CD14-positive monocyte (primary cell): Measurements from ENCODE around the gene LAMB4. TPM values are rescaled to one million over a fixed set of nuclear protein-coding genes. Genes with fewer than 3 reads are reported as not detected.

Source experiments
- DNase-seq, 3 donors: peaks; one replicate each; pipeline ENCODE4 v3.0.0-alpha.2; 2011 to 2022
- H2AFZ ChIP-seq: 2 replicates; pipeline ENCODE4 v1.6.0; 2012; ENCODE audit warnings: mild to moderate bottlenecking, low read depth, low read length, inconsistent platforms; ENCODE audit not compliant: insufficient read depth, poor library complexity, severe bottlenecking
- H3K27ac ChIP-seq, 2 donors: 1 replicate in 1 of 2; 2 replicates in 1 of 2; pipeline ENCODE4 v1.5.1; 2012 to 2013; ENCODE audit warnings: low read length in 2 of 2, control low read depth in 1 of 2, inconsistent platforms in 1 of 2, low read depth in 1 of 2, mild to moderate bottlenecking in 1 of 2
- H3K27me3 ChIP-seq, 2 donors: one replicate each; pipeline versions ENCODE4 v1.6.0 to v1.6.1; 2011 to 2013; ENCODE audit warnings: low read length in 2 of 2; ENCODE audit not compliant: control insufficient read depth in 2 of 2, insufficient read depth in 2 of 2
- H3K36me3 ChIP-seq, 2 donors: replicated peaks in 1 of 2; 1 replicate in 1 of 2; 2 replicates in 1 of 2; pipeline versions ENCODE4 v1.5.1 to v1.6.1; 2012 to 2013; ENCODE audit warnings: low read length in 2 of 2, control low read depth in 1 of 2, inconsistent platforms in 1 of 2, mild to moderate bottlenecking in 1 of 2; ENCODE audit not compliant: insufficient read depth in 2 of 2, control insufficient read depth in 1 of 2
- H3K4me1 ChIP-seq, 2 donors: 1 replicate in 1 of 2; 2 replicates in 1 of 2; pipeline versions ENCODE4 v1.5.1 to v1.6.1; 2012 to 2013; ENCODE audit warnings: low read length in 2 of 2, control low read depth in 1 of 2, inconsistent platforms in 1 of 2, mild to moderate bottlenecking in 1 of 2, moderate library complexity in 1 of 2; ENCODE audit not compliant: insufficient read depth in 2 of 2, control insufficient read depth in 1 of 2
- H3K4me2 ChIP-seq: replicated peaks from 2 replicates; pipeline ENCODE3; 2012; ENCODE audit warnings: low read length, moderate library complexity, mild to moderate bottlenecking; ENCODE audit not compliant: poor library complexity, severe bottlenecking; ENCODE audit errors: extremely low read depth
- H3K4me3 ChIP-seq, 3 experiments: fragments of 200-600 bp in 1 of 3; sonication (generic) in 1 of 3; replicated peaks in 1 of 3; 1 replicate in 2 of 3; 2 replicates in 1 of 3; pipeline ENCODE4 v1.5.1; 2011 to 2013; ENCODE audit warnings: low read length in 3 of 3, mild to moderate bottlenecking in 3 of 3, control low read depth in 2 of 3, low read depth in 2 of 3, inconsistent platforms in 1 of 3, moderate library complexity in 1 of 3
- H3K79me2 ChIP-seq: 2 replicates; pipeline ENCODE4 v1.6.0; 2012; ENCODE audit warnings: mild to moderate bottlenecking, control low read depth, inconsistent platforms, low read length, moderate library complexity; ENCODE audit not compliant: insufficient read depth
- H3K9ac ChIP-seq: 2 replicates; pipeline ENCODE4 v1.6.0; 2017; ENCODE audit warnings: low read length, mild to moderate bottlenecking; ENCODE audit not compliant: insufficient read depth, poor library complexity, severe bottlenecking
- H3K9me3 ChIP-seq, 2 donors: replicated peaks in 1 of 2; 1 replicate in 1 of 2; 2 replicates in 1 of 2; pipeline versions ENCODE4 v1.5.1 to v1.6.1; 2012 to 2013; ENCODE audit warnings: low read length in 2 of 2, control low read depth in 1 of 2; ENCODE audit not compliant: control insufficient read depth in 1 of 2, insufficient read depth in 1 of 2
- H4K20me1 ChIP-seq: 2 replicates; pipeline ENCODE4 v1.6.0; 2012; ENCODE audit warnings: mild to moderate bottlenecking, low read length, control low read depth, moderate library complexity; ENCODE audit not compliant: insufficient read depth
- H3K27ac Mint-ChIP-seq, 7 donors: one replicate each; pipeline ENCODE4 v1.8.0; 2020; ENCODE audit warnings: mild to moderate bottlenecking in 7 of 7, mixed read lengths in 7 of 7, moderate library complexity in 6 of 7, inconsistent platforms in 2 of 7
- H3K27me3 Mint-ChIP-seq, 3 donors: one replicate each; pipeline ENCODE4 v1.8.0; 2021 to 2022; ENCODE audit warnings: low read depth in 3 of 3, mild to moderate bottlenecking in 3 of 3, mixed read lengths in 3 of 3, moderate library complexity in 3 of 3, inconsistent platforms in 1 of 3
- H3K36me3 Mint-ChIP-seq, 2 donors: one replicate each; pipeline ENCODE4 v1.8.0; 2020; ENCODE audit warnings: mixed read lengths in 2 of 2, inconsistent platforms in 1 of 2, mild to moderate bottlenecking in 1 of 2
- H3K4me1 Mint-ChIP-seq: one replicate; pipeline ENCODE4 v1.8.0; 2020; ENCODE audit warnings: mild to moderate bottlenecking, mixed read lengths
- H3K4me3 Mint-ChIP-seq, 2 donors: one replicate each; pipeline ENCODE4 v1.8.0; 2020; ENCODE audit warnings: mild to moderate bottlenecking in 2 of 2, mixed read lengths in 2 of 2, moderate library complexity in 1 of 2
- H3K9me3 Mint-ChIP-seq, 7 donors: one replicate each; pipeline ENCODE4 v1.8.0; 2020 to 2022; ENCODE audit warnings: mixed read lengths in 7 of 7, mild to moderate bottlenecking in 6 of 7, moderate library complexity in 6 of 7, inconsistent platforms in 2 of 7
- CTCF ChIP-seq: fragments of 200-600 bp; IDR thresholded peaks from one replicate; pipeline ENCODE4 v1.8.0; 2022; ENCODE audit warnings: antibody characterized with exemption, mild to moderate bottlenecking
- WGBS: methylation state at CpG from one replicate; pipeline ENCODE4 v1.1.5; 2013; ENCODE audit warnings: missing lambda C conversion rate; ENCODE audit not compliant: insufficient coverage; 5-methylcytosine and 5-hydroxymethylcytosine counted together
- intact Hi-C, 2 donors: fragments of 100-400 bp; cut with micrococcal nuclease; formaldehyde crosslinking; loops; one replicate each; pipeline versions ENCODE4 v1.15.0 to v1.15.1; 2023
- polyA plus RNA-seq, 3 donors: library from polyadenylated mRNA; depleted of rRNA in 1 of 3; unstranded in 2 of 3; stranded (reverse) in 1 of 3; fragments of 300-500 nt in 2 of 3; fragments of >200 nt in 1 of 3; fragmentation: Illumina TruSeq in 2 of 3; gene quantifications; 1 replicate in 2 of 3; 2 replicates in 1 of 3; pipeline ENCODE4 v1.2.3, GENCODE V29; 2012 to 2021

LAMB4 gene
- polyA plus RNA-seq, 3 donors: not detected

- Mint-ChIP-seq H3K36me3 (no peaks in the 10 kb centered on the region), H3K4me1 (no peaks in the 10 kb centered on the region), H3K27ac (peak overlapping the region in 1 of 7 donors; percentile 57), H3K27me3 (peaks cover 0 to 2% (median 1%) of the 10 kb centered on the region in 3 donors), H3K4me3 (no peak overlapping the region), H3K9me3 (peaks cover 0 to 2% (median 0%) of the 10 kb centered on the region in 7 donors)
- no peak for DNase-seq
- Histone ChIP-seq H3K27ac (no peak overlapping the region), H3K4me1 (no peaks in the 10 kb centered on the region), H3K79me2 (no peaks in the 10 kb centered on the region), H2AFZ (no peak overlapping the region), H3K9me3 (no peaks in the 10 kb centered on the region), H4K20me1 (no peaks in the 10 kb centered on the region), H3K4me2 (no peak overlapping the region), H3K9ac (no peak overlapping the region), H3K4me3 (no peak overlapping the region), H3K36me3 (no peaks in the 10 kb centered on the region), H3K27me3 (no peaks in the 10 kb centered on the region)
- intact Hi-C loops: no loop called here
- 93% methylated on average over 4 of the region's 7 CpGs for WGBS
- no peak for TF ChIP-seq CTCF
These were observed 25.8 kb downstream of the LAMB4 start for GRCh38 chr7:108104324-108104723.

- no peak overlapping the region for H3K4me2 ChIP-seq
- no peak for DNase-seq
- H3K4me1 Mint-ChIP-seq: no peaks in the 10 kb centered on the region
- H3K4me1 ChIP-seq: no peaks in the 10 kb centered on the region
- no peaks in the 10 kb centered on the region for H3K9me3 ChIP-seq
- H3K9me3 Mint-ChIP-seq: peaks cover 0 to 2% (median 0%) of the 10 kb centered on the region in 7 donors
- WGBS: 100% methylated on average over 1 of the region's 5 CpGs
- no peaks in the 10 kb centered on the region for H4K20me1 ChIP-seq
- intact Hi-C loops: no loop called here
- H3K27me3 Mint-ChIP-seq: peaks cover 0 to 2% (median 1%) of the 10 kb centered on the region in 3 donors
- no peak overlapping the region for H3K27ac ChIP-seq
- no peak overlapping the region for H2AFZ ChIP-seq
- H3K79me2 ChIP-seq: no peaks in the 10 kb centered on the region
- H3K9ac ChIP-seq: no peak overlapping the region
- no peak overlapping the region for H3K4me3 ChIP-seq
- H3K4me3 Mint-ChIP-seq: no peak overlapping the region
- H3K27me3 ChIP-seq: no peaks in the 10 kb centered on the region
- no peaks in the 10 kb centered on the region for H3K36me3 Mint-ChIP-seq
- no peak for TF ChIP-seq CTCF
- no peak overlapping the region for H3K27ac Mint-ChIP-seq
- H3K36me3 ChIP-seq: no peaks in the 10 kb centered on the region
These were observed 26.4 kb downstream of the LAMB4 start for GRCh38 chr7:108103558-108104298.
